ENCODE measurements around the gene MOB2.

The MOB2 gene, protein sequence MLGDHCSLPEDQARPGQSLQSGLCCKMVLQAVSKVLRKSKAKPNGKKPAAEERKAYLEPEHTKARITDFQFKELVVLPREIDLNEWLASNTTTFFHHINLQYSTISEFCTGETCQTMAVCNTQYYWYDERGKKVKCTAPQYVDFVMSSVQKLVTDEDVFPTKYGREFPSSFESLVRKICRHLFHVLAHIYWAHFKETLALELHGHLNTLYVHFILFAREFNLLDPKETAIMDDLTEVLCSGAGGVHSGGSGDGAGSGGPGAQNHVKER

DNA sequence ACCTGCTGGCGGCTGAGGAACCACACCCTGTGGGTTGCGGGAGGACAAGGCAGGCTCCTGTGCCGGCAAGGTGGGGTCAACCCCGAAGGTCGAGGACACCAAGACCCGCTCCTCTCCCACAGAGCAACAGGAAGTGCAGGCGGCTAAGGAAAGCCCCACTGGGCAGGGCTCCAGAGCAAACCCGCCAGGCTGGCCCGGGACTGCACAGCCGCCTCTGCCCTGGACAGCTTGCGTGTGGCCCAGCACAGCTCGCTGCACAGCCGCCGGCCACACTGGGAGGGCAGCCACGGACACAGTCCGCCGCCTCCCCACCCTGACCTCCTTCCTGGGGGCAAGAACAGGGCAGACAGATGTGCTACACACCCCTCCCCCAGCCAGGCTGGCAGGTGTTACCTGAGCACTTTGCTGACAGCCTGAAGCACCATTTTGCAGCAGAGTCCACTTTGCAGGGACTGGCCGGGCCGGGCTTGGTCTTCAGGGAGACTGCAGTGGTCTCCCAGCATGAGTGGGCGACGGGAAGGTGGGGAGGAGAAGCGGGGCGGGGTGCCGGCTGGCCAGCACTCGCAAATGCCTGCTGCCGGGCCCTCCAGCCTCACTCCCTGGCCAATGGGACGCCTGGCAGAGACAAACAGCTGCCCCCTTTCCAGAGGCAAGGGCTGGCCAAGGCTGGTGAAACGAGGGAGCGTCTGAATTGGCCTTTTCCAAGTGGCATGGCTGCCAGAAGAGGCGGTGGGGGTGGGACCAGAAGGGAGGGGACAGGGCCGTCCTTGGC lies at the start of gene MOB2:
MOB2 (minus strand) TSS at position 726 of the 772 bp plus-strand sequence; CDS start at position 503, 223 bp downstream.
- no peak for DNase-seq (ENCODE audit: low spot score)

DNA sequence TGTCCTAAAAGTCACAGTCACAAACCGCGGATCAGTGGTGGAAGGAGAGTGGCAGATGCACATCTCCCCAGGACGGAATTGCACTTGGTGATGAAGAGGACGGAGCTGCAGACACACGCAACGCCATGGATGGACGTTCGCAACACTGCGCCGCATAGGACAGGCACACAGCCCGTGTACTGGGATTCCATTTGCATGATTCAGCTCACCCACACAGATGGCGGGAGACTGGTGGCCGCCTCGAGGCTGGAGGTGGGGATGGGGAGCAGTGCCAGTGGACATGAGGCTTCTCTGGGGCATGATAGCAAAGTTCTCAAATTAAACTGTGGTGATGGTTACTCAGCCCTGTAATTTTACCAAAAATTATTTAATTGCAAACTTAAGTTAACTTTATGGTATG lies 48.1 kb upstream of the MOB2 start:
- DNase-seq (ENCODE audit: low spot score), result no peak

DNA sequence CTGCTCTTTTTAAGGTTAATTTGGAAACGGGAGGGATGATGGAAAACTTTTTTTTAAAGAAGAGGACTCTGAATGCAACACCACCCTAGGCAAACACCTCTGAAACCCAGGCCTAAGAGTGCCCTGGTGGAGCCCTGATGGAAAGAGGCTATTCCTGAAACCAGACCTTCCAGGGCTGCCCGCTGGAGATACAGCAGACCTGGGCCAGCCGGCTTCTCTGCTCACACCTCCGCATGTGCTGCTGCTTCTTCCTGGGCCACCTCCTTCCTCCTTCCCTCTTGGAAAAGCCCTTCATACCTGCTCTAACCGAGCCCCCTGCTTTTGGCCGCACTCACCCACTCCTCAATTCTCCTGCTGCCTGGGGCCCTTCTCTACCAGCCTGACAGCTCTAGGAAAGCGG lies 47.6 kb upstream of the MOB2 start:
- DNase-seq (ENCODE audit: low spot score), result no peak

DNA sequence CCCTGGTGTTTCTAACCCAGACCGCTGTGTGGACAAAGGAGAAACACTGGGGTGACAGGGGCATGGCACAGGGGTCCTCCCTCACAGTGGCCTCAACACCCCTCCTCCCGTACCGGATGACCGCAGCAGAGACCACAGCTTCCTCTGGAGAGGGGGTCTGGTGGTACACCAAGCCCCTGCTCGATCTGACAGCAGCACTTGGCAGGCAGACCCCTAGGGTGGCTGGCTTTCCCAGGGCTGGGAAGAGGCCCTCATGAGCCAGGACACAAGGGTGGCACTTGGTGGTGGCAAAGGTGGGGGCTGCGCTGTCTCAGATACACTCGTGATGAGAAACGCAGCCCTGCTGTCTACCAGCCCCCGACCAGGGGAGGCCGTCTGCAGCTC lies 46.8 kb upstream of the MOB2 start:
- DNase-seq (ENCODE audit: low spot score), result no peak

DNA sequence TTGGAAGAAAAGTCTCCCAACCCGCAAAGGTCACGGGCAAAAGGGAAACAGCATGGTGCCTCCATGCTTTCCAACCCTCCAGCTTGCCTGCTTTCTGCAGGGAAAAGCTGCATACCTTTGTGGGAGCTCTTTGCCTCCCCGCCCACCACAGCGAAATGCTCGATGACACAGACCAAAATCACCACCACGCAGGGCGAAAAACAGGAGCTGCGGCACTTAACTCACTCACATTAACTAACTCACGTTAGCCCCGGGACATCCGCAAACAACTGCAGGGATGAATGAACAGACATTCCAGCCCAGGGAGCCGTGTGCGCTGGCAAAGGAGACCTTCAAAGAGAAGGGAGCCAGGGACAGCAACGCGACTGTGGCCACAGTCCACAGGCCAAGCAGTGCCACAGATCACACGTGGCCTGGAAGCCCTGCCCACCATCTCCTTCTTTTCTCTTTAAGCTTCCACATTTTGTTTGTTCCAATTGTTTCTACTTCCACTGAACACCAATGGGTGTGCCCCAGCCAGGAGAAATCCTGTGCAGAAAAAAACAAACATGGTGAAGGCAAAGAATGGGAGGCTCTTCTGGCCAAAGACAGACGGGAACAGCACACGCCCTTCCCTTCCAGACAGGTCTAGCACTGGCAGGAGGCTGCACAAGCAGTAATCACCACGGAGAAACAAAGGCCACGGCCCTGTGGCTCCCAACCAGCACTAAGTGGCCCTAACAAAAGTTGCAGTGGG lies 46.2 kb upstream of the MOB2 start:
- no peak for DNase-seq (ENCODE audit: low spot score)

DNA sequence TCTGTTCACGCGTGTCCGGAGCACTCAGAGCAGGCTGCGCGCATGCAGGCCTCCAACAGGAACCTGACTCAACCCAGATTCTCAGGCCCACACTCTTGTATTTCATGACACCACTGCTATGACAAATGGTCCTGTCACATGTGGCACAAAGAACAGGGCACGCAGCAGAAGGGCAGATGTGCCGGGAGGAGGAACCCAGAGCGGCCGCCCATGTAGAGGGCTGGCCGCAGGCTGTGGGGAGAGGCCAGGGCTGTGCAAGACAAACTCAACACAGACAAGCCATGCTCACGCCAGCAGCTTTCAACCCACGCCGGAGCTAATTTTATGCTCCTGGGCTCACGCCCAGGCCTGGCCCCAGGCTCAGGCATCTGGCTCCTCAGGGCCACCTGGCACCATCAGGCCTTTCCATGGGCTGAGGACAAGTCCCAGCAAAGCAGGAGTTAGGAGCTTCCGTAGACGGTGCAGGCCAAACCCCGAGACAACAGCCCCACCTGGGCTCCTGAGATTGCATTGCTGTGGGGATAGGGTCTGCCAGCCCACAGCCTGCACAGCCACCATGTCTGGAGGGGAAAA lies 45.5 kb upstream of the MOB2 start:
- DNase-seq (ENCODE audit: low spot score), result no peak

DNA sequence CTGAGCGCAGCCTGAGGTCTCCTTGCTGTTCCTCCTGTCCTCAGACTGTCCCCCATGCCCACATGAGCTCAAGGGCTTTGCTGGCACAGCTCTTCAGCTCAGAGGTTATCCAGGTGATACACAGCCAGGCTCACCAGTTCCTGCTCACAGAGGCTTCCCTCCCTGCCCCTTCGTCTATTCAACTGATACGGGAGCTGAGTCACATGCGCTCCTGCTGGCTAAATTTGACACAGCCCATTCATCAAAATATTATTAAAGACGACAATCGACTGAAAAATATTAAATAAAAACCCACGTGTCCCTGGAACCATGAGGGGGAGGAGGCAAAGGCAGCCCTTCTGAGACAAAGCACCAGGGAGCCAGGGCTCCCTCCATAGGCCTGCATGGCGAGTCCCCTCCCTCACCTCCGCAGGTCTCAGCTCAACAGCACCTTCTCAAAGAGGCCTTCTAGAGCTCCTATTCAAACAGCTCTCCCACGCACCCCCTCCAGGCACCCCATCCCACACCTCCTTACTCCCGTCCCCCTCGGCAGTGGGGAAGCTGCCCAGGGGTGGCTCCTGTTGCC lies 45.0 kb upstream of the MOB2 start:
- no peak for DNase-seq (ENCODE audit: low spot score)

DNA sequence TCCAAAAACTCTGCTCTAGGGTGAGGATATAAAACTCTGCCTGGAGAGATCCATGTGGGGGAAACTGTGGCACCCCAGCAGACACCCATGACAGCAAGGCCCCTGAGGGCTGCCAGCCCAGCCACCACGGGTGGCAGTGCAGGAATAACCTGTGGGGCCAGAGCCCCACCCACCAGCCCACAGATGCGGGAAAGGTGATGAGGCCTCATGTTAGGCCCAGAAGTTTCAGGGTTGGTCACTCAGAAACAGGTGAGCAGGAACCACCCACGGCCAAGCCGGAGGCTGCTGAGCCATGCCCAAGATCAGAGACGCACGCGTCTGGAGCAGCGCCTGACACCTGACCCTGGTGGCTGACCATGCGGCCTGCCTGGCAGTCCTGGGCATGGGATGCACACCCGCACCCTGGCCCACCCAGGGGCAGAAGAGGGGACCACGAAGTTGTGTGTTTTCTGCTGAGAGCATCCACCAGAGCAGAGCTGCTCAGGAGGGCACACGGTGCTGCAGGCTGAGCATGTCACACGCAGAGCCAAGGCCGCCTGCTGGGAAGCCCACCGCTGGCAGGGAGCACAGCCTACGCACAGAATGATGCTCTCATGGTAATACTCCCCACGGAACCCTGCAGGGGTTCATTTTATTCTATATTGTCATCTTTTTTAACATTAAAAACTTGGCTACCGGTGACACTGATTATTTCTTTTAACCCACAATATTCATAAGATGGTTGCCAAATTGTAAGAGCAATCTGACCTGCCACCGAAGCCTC lies 44.3 kb upstream of the MOB2 start:
- DNase-seq (ENCODE audit: low spot score), result no peak

DNA sequence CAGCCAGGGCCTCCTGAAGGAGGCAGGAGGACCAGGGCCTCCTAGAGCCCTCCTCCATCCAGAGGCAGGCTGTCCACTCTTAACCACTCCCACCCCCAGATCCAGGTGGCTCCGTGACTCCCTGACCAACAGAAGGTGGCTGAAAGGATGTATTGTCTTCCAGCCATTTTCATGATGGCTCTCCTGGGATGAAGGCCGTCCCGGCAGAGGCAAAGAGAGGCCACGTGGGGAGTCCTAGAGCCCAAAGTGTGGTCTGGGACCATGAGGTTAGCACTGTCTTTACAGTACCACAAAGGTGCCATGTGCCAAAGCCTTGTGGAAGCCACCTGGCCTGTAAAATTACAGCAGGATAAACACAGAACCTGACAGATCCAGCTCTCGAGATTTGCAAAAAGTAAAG lies 43.2 kb upstream of the MOB2 start:
- DNase-seq (ENCODE audit: low spot score), result no peak

DNA sequence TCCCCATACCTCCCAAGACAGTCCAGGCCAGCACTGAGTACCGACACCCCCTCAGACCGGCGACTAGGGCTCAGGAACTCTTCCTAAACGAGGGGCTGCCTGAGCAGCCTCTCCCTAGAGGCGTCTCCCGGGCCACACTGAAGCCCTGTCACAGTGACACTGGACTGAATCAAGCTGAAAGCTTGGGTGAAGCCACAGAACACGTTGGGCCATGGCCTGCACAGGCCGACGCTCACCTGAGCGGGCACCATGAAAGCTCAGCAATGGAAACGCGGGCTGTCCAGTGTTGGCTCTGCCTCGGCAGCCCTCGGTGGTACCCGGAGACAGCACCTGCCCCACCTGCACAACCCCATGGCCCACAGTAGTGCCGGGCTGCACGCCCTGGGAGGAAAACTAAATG lies 42.7 kb upstream of the MOB2 start:
- no peak for DNase-seq (ENCODE audit: low spot score)

DNA sequence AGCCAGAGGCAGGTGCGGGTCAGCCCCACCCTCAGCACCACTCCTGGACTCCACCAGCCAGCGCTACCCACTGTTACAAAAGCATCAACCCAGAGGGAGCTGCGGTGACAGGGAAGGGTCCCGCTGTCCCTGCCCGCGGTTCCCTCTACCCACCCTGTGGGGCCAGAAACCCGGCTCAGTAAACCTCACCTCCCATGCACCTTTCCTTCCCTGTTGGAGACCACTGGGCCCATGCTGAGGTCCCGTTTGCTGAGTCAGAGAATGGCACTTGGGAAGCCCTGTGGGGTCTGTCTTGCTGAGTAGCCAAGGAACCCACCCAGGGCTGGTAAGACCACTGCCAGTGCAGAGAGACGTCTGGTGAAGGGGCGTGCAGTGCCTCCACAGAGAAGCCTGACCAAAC lies 42.1 kb upstream of the MOB2 start:
- no peak for DNase-seq (ENCODE audit: low spot score)

DNA sequence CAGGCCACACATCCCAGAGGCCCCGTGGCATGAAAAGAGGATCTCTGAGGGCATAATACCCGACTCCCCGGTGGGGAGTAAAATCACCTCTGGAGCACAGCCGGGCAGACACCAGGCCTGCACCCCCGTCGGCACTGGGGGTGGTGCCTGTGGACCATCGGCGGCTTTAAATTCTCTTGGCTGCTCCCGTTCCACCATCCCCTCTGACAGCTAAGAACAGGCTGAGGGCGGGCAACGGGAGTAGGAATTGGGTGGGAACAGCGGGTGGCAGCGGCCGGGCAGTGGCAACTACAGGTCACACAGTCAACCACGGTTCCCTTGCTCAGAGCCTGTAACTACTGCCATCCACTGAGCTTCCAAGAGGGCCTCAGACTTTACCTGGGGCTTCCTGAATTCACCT lies 40.2 kb upstream of the MOB2 start:
- DNase-seq (ENCODE audit: low spot score), result no peak

DNA sequence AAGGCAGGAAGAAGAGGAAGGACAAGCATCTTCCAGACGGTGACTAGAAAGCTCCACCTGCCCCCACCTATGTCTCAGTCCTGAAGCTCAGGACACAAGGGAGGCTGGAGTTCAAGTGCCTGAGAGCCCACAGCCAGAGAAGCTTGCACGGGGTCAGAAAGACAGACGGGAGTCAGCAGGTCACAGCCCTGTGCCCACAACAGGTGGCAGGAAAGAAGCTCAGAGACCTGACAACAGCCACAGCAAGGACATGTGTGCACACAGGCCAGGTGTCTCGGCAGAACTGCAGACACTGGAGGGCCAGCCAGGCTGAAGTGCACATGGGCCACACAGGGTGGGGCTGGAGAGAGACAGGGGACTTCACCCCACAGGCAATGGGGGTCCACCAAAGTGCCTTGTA lies 37.2 kb upstream of the MOB2 start:
- no peak for DNase-seq (ENCODE audit: low spot score)

DNA sequence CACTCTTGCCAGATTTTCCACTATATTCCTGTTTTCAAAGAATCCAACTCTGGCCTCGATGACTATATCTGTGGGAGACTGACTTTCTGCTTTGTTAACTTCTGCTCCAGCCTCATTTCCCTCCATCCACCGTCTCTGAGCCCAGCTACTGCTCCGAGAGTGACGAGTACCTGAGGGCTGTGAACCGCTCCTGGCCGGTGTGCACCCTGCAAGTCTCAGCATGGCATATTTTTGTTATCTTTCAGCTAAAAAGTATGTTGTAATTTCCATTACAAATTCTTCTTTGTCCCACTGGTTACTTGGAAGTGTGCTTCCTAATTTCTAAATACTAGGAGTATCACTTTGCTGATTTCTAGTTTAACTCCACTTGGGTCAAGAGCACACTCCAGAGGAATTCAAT lies 36.5 kb upstream of the MOB2 start:
- DNase-seq (ENCODE audit: low spot score), result no peak

DNA sequence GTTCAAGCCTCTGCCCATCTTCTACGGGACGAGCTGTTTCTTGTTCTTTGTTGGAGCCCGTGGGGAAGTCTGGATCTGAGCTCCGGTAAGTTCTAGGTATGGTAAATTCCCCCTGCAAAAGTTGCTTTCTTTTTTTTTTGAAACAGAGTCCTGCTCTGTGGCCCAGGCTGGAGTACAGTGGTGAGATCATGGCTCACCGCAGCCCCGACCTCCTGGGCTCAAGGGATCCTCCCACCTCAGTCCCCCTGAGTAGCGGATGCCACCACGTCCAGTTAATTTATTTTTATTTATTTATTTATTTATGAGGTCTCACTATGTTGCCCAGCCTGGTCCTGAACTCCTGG lies 35.5 kb upstream of the MOB2 start:
- no peak for DNase-seq (ENCODE audit: low spot score)

DNA sequence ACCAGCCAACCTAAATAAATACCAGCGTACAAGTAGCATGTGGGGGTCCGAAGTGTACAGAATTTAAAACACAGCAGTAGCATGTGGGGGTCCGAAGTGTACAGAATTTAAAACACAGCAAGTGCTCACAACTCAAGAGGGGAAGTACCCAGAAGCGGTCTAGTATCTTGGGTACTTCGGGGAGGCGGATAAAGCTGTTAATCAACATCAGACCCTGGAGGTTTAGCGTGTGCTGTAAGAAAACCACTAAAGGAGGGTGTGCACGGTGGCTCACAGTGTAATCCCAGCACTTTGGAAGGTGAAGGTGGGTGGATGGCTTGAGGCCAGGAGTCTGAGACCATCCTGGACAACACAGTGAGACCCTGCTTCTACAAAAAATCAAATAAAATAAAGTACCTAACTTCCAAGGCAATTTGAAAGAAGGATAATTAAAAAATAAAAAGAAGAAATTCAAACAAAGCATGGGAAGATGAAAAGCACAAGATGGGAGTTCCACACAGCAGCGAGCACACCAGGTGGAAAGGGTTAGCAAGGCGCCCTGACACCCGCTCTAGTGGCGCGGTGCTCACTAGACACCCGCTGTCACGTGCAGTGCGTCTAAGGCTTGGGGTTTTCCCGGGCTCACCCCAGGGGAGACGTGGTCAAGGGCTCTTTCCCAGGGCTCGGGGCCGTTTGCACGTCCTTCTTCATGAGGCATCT lies 35.0 kb upstream of the MOB2 start:
- no peak for DNase-seq (ENCODE audit: low spot score)

DNA sequence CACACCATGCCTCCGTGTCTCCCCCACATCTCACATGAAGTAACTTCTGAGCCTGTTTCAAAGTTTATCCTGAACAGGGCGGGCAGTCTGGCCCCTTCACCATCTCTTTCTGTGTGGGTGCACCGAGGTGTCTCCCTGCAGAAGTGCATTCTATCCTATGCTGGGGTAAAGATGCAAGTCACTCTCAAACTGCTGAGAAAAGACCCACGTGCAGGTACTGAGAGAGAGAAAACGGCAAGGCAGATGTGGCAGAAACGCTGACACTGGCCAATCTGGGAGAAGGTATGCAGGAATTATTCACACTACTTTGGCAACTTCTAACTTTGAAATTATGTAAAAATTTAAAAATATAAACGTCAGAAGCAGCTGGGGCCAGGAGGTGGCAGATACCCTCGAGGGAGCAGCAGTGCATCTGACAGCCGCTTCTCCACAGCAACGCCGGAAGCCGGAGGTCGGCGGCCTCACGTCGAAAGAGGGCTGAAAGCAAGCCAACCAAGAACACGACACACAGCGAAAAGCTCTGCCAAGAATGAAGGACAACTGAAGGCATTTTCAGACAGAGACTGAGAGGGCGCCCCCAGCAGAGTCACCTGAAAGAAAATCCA lies 34.2 kb upstream of the MOB2 start:
- no peak for DNase-seq (ENCODE audit: low spot score)

DNA sequence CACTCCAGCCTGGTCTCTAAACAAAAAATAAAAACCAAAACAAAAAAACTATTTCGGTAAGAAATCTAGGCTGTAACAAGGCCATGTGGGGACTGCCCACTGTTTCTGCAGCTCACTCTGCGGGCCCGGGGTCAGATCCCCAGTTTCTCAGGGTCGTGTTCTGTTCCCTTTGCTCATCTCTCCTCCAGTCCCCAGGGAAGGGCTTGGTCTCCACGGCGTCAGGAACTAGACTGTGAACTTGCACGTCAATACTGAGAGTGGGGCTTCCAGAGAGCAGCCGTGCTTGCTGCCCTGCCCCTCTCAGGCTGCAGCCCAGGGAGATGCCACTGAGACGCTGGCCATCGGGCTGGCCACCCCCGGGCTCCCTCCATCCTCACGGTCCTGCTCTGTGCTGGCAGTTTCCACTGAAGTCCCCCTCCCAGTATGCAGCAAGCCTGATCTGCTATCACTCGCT lies 33.7 kb upstream of the MOB2 start:
- no peak for DNase-seq (ENCODE audit: low spot score)

DNA sequence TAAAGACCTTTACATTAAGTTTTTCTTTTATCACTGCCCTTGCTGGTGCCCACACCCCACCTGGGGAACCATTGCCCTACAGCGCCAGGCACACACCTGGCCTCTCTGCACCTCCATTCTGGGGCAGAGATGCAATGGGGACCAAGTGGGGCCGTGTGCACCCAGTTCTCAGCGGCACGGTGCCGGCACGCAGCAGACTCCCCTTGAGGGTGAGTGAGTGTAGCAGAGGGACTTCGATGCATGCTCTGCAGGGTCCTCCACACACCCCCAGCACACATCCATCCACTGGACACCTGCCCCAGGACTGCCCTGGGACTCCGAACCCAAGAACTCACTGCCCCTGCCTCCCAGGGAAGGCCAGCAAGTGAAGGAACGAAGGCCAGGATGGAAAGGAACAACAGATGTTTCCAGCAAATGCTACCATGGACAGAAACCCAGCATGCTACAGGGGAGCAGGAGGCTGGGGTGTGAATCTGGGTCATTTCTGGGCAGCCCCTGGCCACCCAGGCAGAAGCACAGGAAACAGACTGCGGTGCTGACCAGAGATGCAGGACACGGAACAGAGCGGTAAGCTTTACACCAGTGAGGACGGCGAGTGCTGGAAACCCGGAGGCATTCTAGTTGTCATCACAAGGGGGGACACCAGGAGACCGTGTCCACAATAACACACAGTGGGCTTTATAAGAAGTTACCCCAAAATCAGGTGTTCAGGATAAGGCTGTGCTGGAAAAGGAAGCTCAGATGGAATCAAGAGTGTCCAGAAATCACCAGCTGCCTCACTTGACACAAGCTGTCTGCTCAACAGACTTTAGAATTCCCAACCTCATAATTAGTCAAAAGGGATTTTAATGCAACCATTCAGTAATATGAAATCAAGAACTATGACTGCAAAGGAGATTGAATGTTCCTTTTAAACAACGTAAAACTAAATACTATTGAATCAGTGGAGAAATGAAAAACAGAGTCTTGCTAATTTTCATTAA lies 32.7 kb upstream of the MOB2 start:
- no peak for DNase-seq (ENCODE audit: low spot score)

DNA sequence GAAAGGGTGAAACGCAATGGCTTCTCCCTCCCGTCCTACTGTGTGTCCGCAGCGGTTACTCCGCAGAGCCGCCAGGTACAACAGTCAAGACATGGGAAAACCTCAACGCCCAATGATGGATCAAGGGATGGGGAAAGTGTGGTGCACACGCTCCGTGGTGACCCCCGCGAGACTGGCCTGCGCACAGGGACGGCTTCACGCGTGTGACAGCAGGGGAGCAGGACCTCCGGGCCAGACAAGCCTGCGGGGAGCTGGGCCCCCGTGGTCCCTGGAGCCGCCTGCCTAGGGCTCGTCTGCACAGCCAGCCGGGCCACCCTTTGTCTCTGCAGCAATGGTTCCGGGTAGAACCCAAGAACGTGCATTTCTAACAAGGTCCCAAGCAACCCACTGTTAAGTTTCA lies 31.7 kb upstream of the MOB2 start:
- DNase-seq (ENCODE audit: low spot score), result no peak

Measured in RKO (cell line).